Activated CD4-positive, alpha-beta T cell treated with anti-CD3 and anti-CD28 coated beads, Interleukin-10, Interleukin-2, amounts not matched to agents 100 ng/mL and 50 ng/mL, durations not matched to agents 16 hours and 8 hours (primary cell): ENCODE results near the gene TMIGD3.
A peak's percentile ranks its signal among the peaks of the same experiment; 100 is the strongest.

Experiments
- DNase-seq: peaks from one replicate; pipeline ENCODE4 v3.0.0-alpha.2; 2020

Gene TMIGD3

GRCh38 chr1:111507411-111508201, 4.2 kb upstream of the TMIGD3 start:
- DNase-seq = peak; percentile 94

GRCh38 chr1:111506561-111506960, 3.1 kb upstream of the TMIGD3 start:
- peak; percentile 31 for DNase-seq

GRCh38 chr1:111505641-111506119, 2.2 kb upstream of the TMIGD3 start:
- peak; percentile 36 for DNase-seq

- DNase-seq = no peak
Measured at GRCh38 chr1:111504097-111504496, 664 bp upstream of the TMIGD3 start.

GRCh38 chr1:111501645-111502044, 1.8 kb downstream of the TMIGD3 start:
- DNase-seq = no peak

- DNase-seq = no peak
Measured at GRCh38 chr1:111499026-111499785, 4.2 kb downstream of the TMIGD3 start.

GRCh38 chr1:111497592-111497991, 5.8 kb downstream of the TMIGD3 start:
- DNase-seq = peak; percentile 42

GRCh38 chr1:111496398-111496797, 7.0 kb downstream of the TMIGD3 start:
- DNase-seq = peak; percentile 64

GRCh38 chr1:111491070-111491469, 12.4 kb downstream of the TMIGD3 start:
- DNase-seq = no peak

- DNase-seq = no peak
Measured at GRCh38 chr1:111490220-111490619, 13.2 kb downstream of the TMIGD3 start.

GRCh38 chr1:111489604-111490003, 13.8 kb downstream of the TMIGD3 start:
- no peak for DNase-seq

- DNase-seq = no peak
Measured at GRCh38 chr1:111488669-111489068, 14.8 kb downstream of the TMIGD3 start.

- no peak for DNase-seq
Measured at GRCh38 chr1:111487133-111487532, 16.3 kb downstream of the TMIGD3 start.

GRCh38 chr1:111486431-111486830, 17.0 kb downstream of the TMIGD3 start:
- no peak for DNase-seq

GRCh38 chr1:111484391-111485026, 18.9 kb downstream of the TMIGD3 start:
- no peak for DNase-seq

- DNase-seq = no peak
Measured at GRCh38 chr1:111483876-111484275, 19.6 kb downstream of the TMIGD3 start.

- no peak for DNase-seq
Measured at GRCh38 chr1:111483166-111483565, 20.3 kb downstream of the TMIGD3 start.

- peak; percentile 64 for DNase-seq
Measured at GRCh38 chr1:111481387-111482221, 21.8 kb downstream of the TMIGD3 start.

GRCh38 chr1:111480674-111481073, 22.8 kb downstream of the TMIGD3 start:
- no peak for DNase-seq

GRCh38 chr1:111476761-111477309, 26.6 kb downstream of the TMIGD3 start:
- peak; percentile 62 for DNase-seq

- no peak for DNase-seq
Measured at GRCh38 chr1:111476214-111476613, 27.2 kb downstream of the TMIGD3 start.

- peak; percentile 90 for DNase-seq
Measured at GRCh38 chr1:111475701-111476100, 27.7 kb downstream of the TMIGD3 start.
